Activated naive CD4-positive, alpha-beta T cell treated with anti-CD3 and anti-CD28 coated beads for 36 hours (primary cell): ENCODE results near the gene SPEM2. TPM values are rescaled to one million over a fixed set of nuclear protein-coding genes. Genes with fewer than 3 reads are reported as not detected.

Source experiments
- CTCF ChIA-PET: fragments of 350-600 bp; sonication (Branson Sonifier 250); formaldehyde crosslinking; loops from one replicate; lab custom pipeline; 2021; ENCODE audit warnings: antibody characterized with exemption; lab: Charles Lee
- DNase-seq: peaks from one replicate; pipeline ENCODE4 v3.0.0-alpha.2; 2020
- H3K27ac Mint-ChIP-seq: one replicate; pipeline ENCODE4 v1.8.0; 2021; ENCODE audit warnings: mild to moderate bottlenecking, mixed read lengths
- H3K27me3 Mint-ChIP-seq: one replicate; pipeline ENCODE4 v1.8.0; 2021; ENCODE audit warnings: low read depth, mixed read lengths
- H3K36me3 Mint-ChIP-seq: one replicate; pipeline ENCODE4 v1.8.0; 2021; ENCODE audit warnings: low read depth, mixed read lengths
- H3K4me1 Mint-ChIP-seq: one replicate; pipeline ENCODE4 v1.8.0; 2021; ENCODE audit warnings: low read depth, mixed read lengths
- H3K4me3 Mint-ChIP-seq: one replicate; pipeline ENCODE4 v1.8.0; 2021; ENCODE audit warnings: mild to moderate bottlenecking, moderate library complexity, mixed read lengths
- H3K9me3 Mint-ChIP-seq: one replicate; pipeline ENCODE4 v1.8.0; 2021; ENCODE audit warnings: mixed read lengths
- intact Hi-C: fragments of 100-400 bp; cut with micrococcal nuclease; formaldehyde crosslinking; loops from one replicate; pipeline ENCODE4 v1.15.1; 2023
- total RNA-seq, 2 experiments: library from RNA; stranded (reverse); gene quantifications; one replicate each; pipeline ENCODE4 v1.2.3, GENCODE V29; 2021

The SPEM2 gene
- total RNA-seq, 2 experiments from 2014 or later: not detected

DNA sequence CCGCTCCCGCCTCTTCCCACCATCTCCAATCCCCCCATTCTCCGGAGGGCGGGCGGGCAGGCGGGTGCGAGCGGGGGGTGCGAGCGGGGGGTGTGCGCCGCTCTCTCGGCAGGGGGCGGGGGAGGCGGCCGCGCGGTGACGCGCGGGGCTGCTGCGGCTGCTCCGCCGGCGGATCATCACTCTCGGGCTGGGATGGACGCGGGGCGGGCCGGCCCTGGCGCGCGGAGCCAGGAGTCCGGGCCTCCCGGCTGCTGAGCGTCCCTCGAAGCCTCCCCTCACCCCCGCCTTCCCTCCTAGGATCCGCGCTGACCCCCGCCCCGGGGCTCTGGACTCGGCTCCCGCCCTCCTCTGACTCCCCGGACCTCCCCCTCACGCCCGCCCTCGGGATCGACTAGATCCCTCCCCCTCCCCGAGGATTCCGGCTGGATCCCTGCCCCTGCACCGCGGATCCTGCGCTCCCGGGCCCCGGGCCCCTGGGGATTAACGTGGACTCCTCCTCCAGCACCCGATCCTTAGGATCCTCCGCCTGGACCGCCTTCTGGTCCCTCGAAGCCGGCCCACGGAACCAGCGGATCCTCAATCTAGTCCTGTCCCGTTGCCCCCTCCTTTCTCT, 20.6 kb upstream of the SPEM2 start:
- Mint-ChIP-seq H3K4me1 (peaks cover 19% of the 10 kb centered on the region), H3K36me3 (peaks cover 4% of the 10 kb centered on the region), H3K27me3 (peaks cover 2% of the 10 kb centered on the region), H3K27ac (peak overlapping the region; percentile 93), H3K4me3 (peak overlapping the region; percentile 93), H3K9me3 (no peaks in the 10 kb centered on the region)
- DNase-seq: no peak
- intact Hi-C loops: loop anchor here (1.0 to 5.0 kb wide), 11 partner anchors 11 to 281 kb away; partner anchors contain the start of genes ACADVL, DLG4, EIF5A and KCTD11
- CTCF ChIA-PET: interaction anchor here (0.7 to 1.9 kb wide), 2 partner anchors 32 to 108 kb away, joined by 3 to 8 read pairs; no protein-coding TSS in a partner anchor

- CTCF ChIA-PET: no interaction called here
- Mint-ChIP-seq H3K4me1 (peaks cover 19% of the 10 kb centered on the region), H3K4me3 (peak overlapping the region; percentile 93), H3K27ac (peak overlapping the region; percentile 12), H3K9me3 (no peaks in the 10 kb centered on the region), H3K27me3 (peaks cover 2% of the 10 kb centered on the region), H3K36me3 (peaks cover 4% of the 10 kb centered on the region)
- intact Hi-C loops: no loop called here
- DNase-seq: no peak
These were observed 19.8 kb upstream of the SPEM2 start for GRCh38 chr17:7405350-7406234.

GRCh38 chr17:7406235-7406825, 19.1 kb upstream of the SPEM2 start:
- H3K9me3 Mint-ChIP-seq: no peaks in the 10 kb centered on the region
- DNase-seq: no peak
- peaks cover 19% of the 10 kb centered on the region for H3K4me1 Mint-ChIP-seq
- peak overlapping the region; percentile 12 for H3K27ac Mint-ChIP-seq
- CTCF ChIA-PET: interaction anchor here (1.1 kb wide), 1 partner anchor 51 kb away, joined by 3 read pairs; the partner anchor contains the start of gene TMEM95
- H3K4me3 Mint-ChIP-seq: peak overlapping the region; percentile 72
- H3K36me3 Mint-ChIP-seq: peaks cover 4% of the 10 kb centered on the region
- peaks cover 2% of the 10 kb centered on the region for H3K27me3 Mint-ChIP-seq
- intact Hi-C loops: no loop called here

DNA sequence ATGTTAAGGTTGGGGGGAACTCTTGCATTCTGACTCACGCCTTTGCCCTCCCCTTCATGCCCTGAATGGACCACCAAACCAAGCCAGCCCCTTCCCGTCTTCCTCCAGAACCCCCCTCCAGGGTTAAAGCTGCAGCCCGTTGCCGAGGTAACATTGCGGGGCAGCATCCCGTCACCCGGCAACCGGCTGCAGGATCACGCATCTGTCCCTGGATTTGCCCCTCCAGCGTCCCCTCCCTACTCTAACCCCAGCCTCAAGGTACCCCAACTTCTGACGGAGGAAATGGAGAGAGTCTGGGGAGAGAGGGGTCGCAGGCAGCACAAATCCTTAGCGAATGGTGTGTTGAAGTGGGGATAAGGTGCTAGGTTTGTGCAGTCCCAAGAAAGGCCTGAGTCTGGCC, 18.3 kb upstream of the SPEM2 start:
- no peak for DNase-seq
- Mint-ChIP-seq H3K9me3 (no peaks in the 10 kb centered on the region), H3K27me3 (peaks cover 2% of the 10 kb centered on the region), H3K36me3 (no peaks in the 10 kb centered on the region), H3K4me3 (no peak overlapping the region), H3K4me1 (peaks cover 19% of the 10 kb centered on the region), H3K27ac (no peak overlapping the region)
- CTCF ChIA-PET: interaction anchor here (1.1 kb wide), 1 partner anchor 52 kb away, joined by 3 read pairs; the partner anchor contains the start of gene TMEM95
- intact Hi-C loops: no loop called here

GRCh38 chr17:7407485-7408251, 17.7 kb upstream of the SPEM2 start, which contains the start of gene NLGN2:
Gene NLGN2 (plus strand): TSS chr17:7407845. CDS start chr17:7408256, 411 bp downstream.
- CTCF ChIA-PET: no interaction called here
- H3K4me1 Mint-ChIP-seq: peaks cover 18% of the 10 kb centered on the region

GRCh38 chr17:7408252-7408727, 17.1 kb upstream of the SPEM2 start:
- peaks cover 2% of the 10 kb centered on the region for H3K27me3 Mint-ChIP-seq
- peak; percentile 41 for DNase-seq
- H3K36me3 Mint-ChIP-seq: no peaks in the 10 kb centered on the region
- no peak overlapping the region for H3K27ac Mint-ChIP-seq
- intact Hi-C loops: no loop called here
- no peaks in the 10 kb centered on the region for H3K9me3 Mint-ChIP-seq
- CTCF ChIA-PET: no interaction called here
- H3K4me3 Mint-ChIP-seq: no peak overlapping the region
- peaks cover 13% of the 10 kb centered on the region for H3K4me1 Mint-ChIP-seq

More at GRCh38 chr17:7407485-7408251, 17.7 kb upstream of the SPEM2 start, which contains the start of gene NLGN2:
- DNase-seq: no peak
- Mint-ChIP-seq H3K4me3 (peak within 1 kb of the TSS; percentile 43), H3K27me3 (peaks cover 2% of the 10 kb centered on the region), H3K9me3 (no peaks in the 10 kb centered on the region), H3K36me3 (no peaks in the 10 kb centered on the region), H3K27ac (no peak within 1 kb of the TSS)
- intact Hi-C loops: no loop called here

DNA sequence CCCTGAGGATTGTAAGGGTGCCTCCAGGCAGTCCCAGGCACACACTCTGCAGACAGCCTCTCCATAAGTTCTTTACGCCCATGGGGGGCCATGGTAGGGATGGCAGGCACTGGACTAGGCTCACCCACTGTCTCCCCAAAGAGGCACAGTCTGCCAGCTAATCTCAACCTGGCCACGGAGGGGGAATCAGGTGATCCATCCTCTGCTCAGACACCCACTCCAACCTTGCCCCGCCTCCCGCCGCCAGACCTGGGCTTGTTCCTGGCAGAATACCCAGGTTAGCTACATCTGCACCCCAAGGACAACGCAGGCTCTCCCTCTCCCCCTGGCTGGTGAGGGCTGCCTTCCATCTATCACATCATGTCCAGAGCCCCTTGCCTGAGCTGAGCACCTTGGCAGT, 16.6 kb upstream of the SPEM2 start:
- H3K9me3 Mint-ChIP-seq: no peaks in the 10 kb centered on the region
- H3K4me3 Mint-ChIP-seq: peak overlapping the region; percentile 13
- H3K27ac Mint-ChIP-seq: no peak overlapping the region
- intact Hi-C loops: no loop called here
- CTCF ChIA-PET: interaction anchor here (0.6 kb wide), 1 partner anchor 28 kb away, joined by 3 read pairs; no protein-coding TSS in a partner anchor
- H3K36me3 Mint-ChIP-seq: no peaks in the 10 kb centered on the region
- H3K4me1 Mint-ChIP-seq: peaks cover 13% of the 10 kb centered on the region
- DNase-seq: no peak
- H3K27me3 Mint-ChIP-seq: peaks cover 2% of the 10 kb centered on the region

- no peaks in the 10 kb centered on the region for H3K36me3 Mint-ChIP-seq
- H3K27me3 Mint-ChIP-seq: peaks cover 2% of the 10 kb centered on the region
- intact Hi-C loops: no loop called here
- no peak overlapping the region for H3K27ac Mint-ChIP-seq
- H3K4me3 Mint-ChIP-seq: no peak overlapping the region
- DNase-seq: no peak
- H3K9me3 Mint-ChIP-seq: no peaks in the 10 kb centered on the region
- peaks cover 13% of the 10 kb centered on the region for H3K4me1 Mint-ChIP-seq
- CTCF ChIA-PET: interaction anchor here (0.6 kb wide), 1 partner anchor 27 kb away, joined by 3 read pairs; no protein-coding TSS in a partner anchor
These were observed 15.7 kb upstream of the SPEM2 start for GRCh38 chr17:7409716-7410115.

- H3K4me3 Mint-ChIP-seq: no peak overlapping the region
- peaks cover 9% of the 10 kb centered on the region for H3K4me1 Mint-ChIP-seq
- CTCF ChIA-PET: no interaction called here
- no peak for DNase-seq
- H3K27me3 Mint-ChIP-seq: peaks cover 2% of the 10 kb centered on the region
- no peak overlapping the region for H3K27ac Mint-ChIP-seq
- intact Hi-C loops: no loop called here
- H3K9me3 Mint-ChIP-seq: no peaks in the 10 kb centered on the region
- no peaks in the 10 kb centered on the region for H3K36me3 Mint-ChIP-seq
These were observed 14.6 kb upstream of the SPEM2 start for GRCh38 chr17:7410634-7411426.

DNA sequence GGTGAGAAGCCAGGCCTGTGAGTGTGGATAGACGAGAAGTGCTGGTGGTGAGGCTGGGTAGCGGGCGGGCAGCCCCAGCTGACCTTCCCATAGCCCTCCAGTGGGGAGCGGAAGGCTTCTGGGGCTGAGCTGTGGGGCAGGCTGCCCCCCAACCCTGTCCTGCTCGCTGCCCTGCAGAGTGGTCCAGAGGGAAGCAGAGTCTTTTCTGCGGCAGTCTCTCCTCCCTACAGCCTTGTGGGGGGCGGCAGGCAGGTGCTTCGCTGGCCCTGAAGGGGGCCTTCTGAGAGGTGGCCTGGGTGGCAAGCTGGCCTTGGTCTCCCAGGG, 14.0 kb upstream of the SPEM2 start:
- CTCF ChIA-PET: no interaction called here
- Mint-ChIP-seq H3K9me3 (no peaks in the 10 kb centered on the region), H3K36me3 (no peaks in the 10 kb centered on the region), H3K4me1 (peaks cover 5% of the 10 kb centered on the region), H3K27ac (no peak overlapping the region), H3K27me3 (no peaks in the 10 kb centered on the region), H3K4me3 (no peak overlapping the region)
- no peak for DNase-seq
- intact Hi-C loops: no loop called here

DNA sequence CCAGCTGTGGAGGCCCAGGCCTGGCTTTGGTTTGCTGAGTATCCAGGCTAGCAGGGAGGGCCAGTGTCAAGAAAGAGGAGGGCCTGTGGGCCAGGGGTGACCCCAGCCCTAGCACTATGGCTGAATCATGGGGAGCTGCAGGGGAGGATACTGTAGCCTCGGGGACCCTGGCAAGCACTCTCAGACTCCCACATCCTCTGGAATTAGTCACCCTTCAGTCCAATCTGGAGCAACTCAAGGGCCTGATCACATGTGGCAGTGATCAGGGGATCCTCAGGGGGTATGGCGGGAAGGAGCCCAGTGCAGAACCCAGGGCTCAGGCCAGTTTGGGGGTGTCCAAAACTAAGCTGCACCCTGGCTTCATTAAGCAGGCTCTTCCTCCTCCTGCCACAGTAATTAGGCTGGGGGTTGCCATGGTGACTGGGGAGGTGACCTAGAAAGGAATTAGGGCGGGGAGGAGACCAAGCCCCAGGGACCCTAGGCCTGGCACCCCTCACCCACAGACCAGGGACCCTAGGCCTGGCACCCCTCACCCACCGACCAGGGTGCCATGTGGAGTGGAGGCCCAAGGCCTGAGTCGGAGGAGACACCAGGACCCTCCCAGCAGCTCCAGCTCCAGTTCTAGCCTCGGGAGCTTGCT, 11.9 kb upstream of the SPEM2 start:
- intact Hi-C loops: no loop called here

More for the DNA sequence above, 11.9 kb upstream of the SPEM2 start:
- DNase-seq: no peak
- Mint-ChIP-seq H3K4me3 (no peak overlapping the region), H3K36me3 (no peaks in the 10 kb centered on the region), H3K27ac (no peak overlapping the region), H3K4me1 (no peaks in the 10 kb centered on the region), H3K27me3 (no peaks in the 10 kb centered on the region), H3K9me3 (no peaks in the 10 kb centered on the region)
- CTCF ChIA-PET: interaction anchor here (1.4 kb wide), 1 partner anchor 23 kb away, joined by 4 read pairs; no protein-coding TSS in a partner anchor
